ENCODE results near the gene LIPF. TPM values are rescaled to one million over a fixed set of nuclear protein-coding genes. Genes with fewer than 3 reads are reported as not detected.

The LIPF gene
- total and polyA plus RNA-seq, 2 of the 13 experiments (the other 11 are each of a cell fraction or from before 2014, with no cell fraction given) = not detected

DNA sequence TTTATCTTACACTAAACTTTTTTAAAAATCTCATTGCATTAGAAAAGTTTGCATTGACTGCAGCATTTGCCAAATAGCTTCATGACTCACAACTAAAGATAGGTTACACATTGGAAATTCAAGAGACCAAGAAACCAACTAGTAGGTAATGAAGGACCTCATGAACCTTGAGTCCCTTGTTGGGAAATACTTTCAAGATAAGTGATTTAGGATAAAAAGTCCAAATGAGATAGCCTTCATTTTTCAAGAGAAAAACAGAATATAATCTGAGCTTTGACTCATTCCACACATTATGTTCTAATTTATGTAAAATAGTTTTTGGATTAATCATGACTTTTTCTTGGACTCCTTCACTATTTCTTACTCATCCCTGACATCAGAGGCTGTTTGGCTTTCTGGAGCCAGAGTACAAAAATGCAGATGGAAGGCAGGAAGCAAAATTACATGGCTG is 13.1 kb upstream of the LIPF start:
- Histone ChIP-seq H3K9me3 (ENCODE audit: low read length) (no peaks in the 10 kb centered on the region), H3K36me3 (replicated peaks in 1 of 2; ENCODE audit: control insufficient read depth in 1 of 2, insufficient read depth in 2 of 2, low read length in 2 of 2) (no peaks in the 10 kb centered on the region), H3K27me3 (ENCODE audit: control insufficient read depth in 1 of 2, insufficient read depth in 2 of 2, low read length in 2 of 2) (no peaks in the 10 kb centered on the region), H3K79me2 (ENCODE audit: insufficient read depth, low read length) (no peaks in the 10 kb centered on the region), H3K4me3 (replicated peaks in 1 of 3; ENCODE audit: insufficient read depth in 1 of 3, low read depth in 2 of 3, low read length in 3 of 3) (no peak overlapping the region), H4K20me1 (ENCODE audit: insufficient read depth, low read length) (no peaks in the 10 kb centered on the region), H3K4me2 (ENCODE audit: low read depth, low read length) (no peak overlapping the region), H3K27ac (ENCODE audit: extremely low read length, insufficient read depth, low read length) (no peak overlapping the region), H3K9ac (ENCODE audit: insufficient read depth, low read depth, low read length) (no peak overlapping the region), H2AFZ (ENCODE audit: low read length) (no peak overlapping the region), H3K4me1 (ENCODE audit: insufficient read depth, low read length) (no peaks in the 10 kb centered on the region)
- no peak for FAIRE-seq
- POLR2A ChIA-PET = no interaction called here
- no TSS peak for BruUV-seq (replicated peaks)
- ATAC-seq = no peak
- DNase-seq (ENCODE audit: low spot score) = no peak
- in situ Hi-C loops (cut with HindIII; ENCODE audit: extremely low pct_ligation_motif_present, low pct_unique_long_range_greater_than_20kb) (no loop called here), intact Hi-C loops (cut with micrococcal nuclease; ENCODE audit: unreplicated experiment) (no loop called here)
- TF ChIP-seq, protein P1, sequence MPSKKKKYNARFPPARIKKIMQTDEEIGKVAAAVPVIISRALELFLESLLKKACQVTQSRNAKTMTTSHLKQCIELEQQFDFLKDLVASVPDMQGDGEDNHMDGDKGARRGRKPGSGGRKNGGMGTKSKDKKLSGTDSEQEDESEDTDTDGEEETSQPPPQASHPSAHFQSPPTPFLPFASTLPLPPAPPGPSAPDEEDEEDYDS (CRISPR knock-in tag; IDR thresholded peaks at IDR 0.05) = no peak
- TF ChIP-seq, protein P2, sequence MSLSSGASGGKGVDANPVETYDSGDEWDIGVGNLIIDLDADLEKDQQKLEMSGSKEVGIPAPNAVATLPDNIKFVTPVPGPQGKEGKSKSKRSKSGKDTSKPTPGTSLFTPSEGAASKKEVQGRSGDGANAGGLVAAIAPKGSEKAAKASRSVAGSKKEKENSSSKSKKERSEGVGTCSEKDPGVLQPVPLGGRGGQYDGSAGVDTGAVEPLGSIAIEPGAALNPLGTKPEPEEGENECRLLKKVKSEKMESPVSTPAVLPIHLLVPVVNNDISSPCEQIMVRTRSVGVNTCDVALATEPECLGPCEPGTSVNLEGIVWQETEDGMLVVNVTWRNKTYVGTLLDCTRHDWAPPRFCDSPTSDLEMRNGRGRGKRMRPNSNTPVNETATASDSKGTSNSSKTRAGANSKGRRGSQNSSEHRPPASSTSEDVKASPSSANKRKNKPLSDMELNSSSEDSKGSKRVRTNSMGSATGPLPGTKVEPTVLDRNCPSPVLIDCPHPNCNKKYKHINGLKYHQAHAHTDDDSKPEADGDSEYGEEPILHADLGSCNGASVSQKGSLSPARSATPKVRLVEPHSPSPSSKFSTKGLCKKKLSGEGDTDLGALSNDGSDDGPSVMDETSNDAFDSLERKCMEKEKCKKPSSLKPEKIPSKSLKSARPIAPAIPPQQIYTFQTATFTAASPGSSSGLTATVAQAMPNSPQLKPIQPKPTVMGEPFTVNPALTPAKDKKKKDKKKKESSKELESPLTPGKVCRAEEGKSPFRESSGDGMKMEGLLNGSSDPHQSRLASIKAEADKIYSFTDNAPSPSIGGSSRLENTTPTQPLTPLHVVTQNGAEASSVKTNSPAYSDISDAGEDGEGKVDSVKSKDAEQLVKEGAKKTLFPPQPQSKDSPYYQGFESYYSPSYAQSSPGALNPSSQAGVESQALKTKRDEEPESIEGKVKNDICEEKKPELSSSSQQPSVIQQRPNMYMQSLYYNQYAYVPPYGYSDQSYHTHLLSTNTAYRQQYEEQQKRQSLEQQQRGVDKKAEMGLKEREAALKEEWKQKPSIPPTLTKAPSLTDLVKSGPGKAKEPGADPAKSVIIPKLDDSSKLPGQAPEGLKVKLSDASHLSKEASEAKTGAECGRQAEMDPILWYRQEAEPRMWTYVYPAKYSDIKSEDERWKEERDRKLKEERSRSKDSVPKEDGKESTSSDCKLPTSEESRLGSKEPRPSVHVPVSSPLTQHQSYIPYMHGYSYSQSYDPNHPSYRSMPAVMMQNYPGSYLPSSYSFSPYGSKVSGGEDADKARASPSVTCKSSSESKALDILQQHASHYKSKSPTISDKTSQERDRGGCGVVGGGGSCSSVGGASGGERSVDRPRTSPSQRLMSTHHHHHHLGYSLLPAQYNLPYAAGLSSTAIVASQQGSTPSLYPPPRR (CRISPR knock-in tag; IDR thresholded peaks at IDR 0.05; ENCODE audit: borderline replicate concordance) = no peak
- TF ChIP-seq, protein P3, sequence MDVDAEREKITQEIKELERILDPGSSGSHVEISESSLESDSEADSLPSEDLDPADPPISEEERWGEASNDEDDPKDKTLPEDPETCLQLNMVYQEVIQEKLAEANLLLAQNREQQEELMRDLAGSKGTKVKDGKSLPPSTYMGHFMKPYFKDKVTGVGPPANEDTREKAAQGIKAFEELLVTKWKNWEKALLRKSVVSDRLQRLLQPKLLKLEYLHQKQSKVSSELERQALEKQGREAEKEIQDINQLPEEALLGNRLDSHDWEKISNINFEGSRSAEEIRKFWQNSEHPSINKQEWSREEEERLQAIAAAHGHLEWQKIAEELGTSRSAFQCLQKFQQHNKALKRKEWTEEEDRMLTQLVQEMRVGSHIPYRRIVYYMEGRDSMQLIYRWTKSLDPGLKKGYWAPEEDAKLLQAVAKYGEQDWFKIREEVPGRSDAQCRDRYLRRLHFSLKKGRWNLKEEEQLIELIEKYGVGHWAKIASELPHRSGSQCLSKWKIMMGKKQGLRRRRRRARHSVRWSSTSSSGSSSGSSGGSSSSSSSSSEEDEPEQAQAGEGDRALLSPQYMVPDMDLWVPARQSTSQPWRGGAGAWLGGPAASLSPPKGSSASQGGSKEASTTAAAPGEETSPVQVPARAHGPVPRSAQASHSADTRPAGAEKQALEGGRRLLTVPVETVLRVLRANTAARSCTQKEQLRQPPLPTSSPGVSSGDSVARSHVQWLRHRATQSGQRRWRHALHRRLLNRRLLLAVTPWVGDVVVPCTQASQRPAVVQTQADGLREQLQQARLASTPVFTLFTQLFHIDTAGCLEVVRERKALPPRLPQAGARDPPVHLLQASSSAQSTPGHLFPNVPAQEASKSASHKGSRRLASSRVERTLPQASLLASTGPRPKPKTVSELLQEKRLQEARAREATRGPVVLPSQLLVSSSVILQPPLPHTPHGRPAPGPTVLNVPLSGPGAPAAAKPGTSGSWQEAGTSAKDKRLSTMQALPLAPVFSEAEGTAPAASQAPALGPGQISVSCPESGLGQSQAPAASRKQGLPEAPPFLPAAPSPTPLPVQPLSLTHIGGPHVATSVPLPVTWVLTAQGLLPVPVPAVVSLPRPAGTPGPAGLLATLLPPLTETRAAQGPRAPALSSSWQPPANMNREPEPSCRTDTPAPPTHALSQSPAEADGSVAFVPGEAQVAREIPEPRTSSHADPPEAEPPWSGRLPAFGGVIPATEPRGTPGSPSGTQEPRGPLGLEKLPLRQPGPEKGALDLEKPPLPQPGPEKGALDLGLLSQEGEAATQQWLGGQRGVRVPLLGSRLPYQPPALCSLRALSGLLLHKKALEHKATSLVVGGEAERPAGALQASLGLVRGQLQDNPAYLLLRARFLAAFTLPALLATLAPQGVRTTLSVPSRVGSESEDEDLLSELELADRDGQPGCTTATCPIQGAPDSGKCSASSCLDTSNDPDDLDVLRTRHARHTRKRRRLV (CRISPR knock-in tag; IDR thresholded peaks at IDR 0.05) = no peak
- TF ChIP-seq ZNF234 (CRISPR knock-in tag; conservative IDR thresholded peaks at IDR 0.05) (no peak), ARNTL (CRISPR knock-in tag; IDR thresholded peaks at IDR 0.05) (no peak), ZNF3 (CRISPR knock-in tag; IDR thresholded peaks at IDR 0.05) (no peak), ZFP36L2 (CRISPR knock-in tag; IDR thresholded peaks at IDR 0.05) (no peak), CENPX (CRISPR knock-in tag; IDR thresholded peaks at IDR 0.05) (no peak)
- CTCF ChIA-PET (ENCODE audit: low intra/inter-chr PET ratio, low total read pairs) = no interaction called here

Data from HepG2 (cell line).